ENCODE measurements around the gene MBNL2. TPM values are rescaled to one million over a fixed set of nuclear protein-coding genes. Genes with fewer than 3 reads are reported as not detected.

Gene MBNL2
- total RNA-seq, 1 experiment from 2014 or later: 0.17 TPM

DNA sequence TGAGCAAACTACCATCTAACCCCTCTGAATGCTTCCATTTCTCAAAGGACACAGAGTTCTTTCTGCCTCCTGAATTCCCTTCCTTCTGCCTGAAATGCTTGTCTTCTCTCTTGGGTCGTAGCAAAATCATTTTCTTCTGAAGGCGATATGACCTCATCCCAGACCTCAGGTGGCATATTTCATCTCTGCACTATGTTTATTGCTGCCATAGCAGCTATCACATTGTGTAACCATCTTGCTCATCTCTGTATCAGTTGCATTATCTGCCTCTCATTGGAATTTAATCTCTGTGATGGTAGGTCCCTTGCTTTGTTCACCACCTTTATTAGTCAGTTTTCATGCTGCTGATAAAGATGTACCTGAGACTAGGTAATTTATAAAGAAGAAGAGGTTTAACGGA, 179.3 kb downstream of the MBNL2 start:
- Histone ChIP-seq H3K79me1 (ENCODE audit: insufficient read depth, low read depth, low read length, poor library complexity, severe bottlenecking) (no peaks in the 10 kb centered on the region), H2BK5ac (ENCODE audit: insufficient read length, low read length) (no peak overlapping the region), H2BK120ac (ENCODE audit: low read depth, low read length, poor library complexity, severe bottlenecking) (no peak overlapping the region), H3K56ac (ENCODE audit: insufficient read length, low read depth, low read length) (no peak overlapping the region), H3K18ac (ENCODE audit: insufficient read length, low read depth, low read length) (no peak overlapping the region), H3K4me2 (ENCODE audit: insufficient read depth, insufficient read length, low read length) (no peak overlapping the region), H3K9me3 (ENCODE audit: control insufficient read depth, low read depth, low read length) (no peaks in the 10 kb centered on the region), H3K27ac (ENCODE audit: insufficient read length, low read depth, low read length) (no peak overlapping the region), H2BK15ac (ENCODE audit: low read depth, low read length) (no peak overlapping the region), H3T11ph (ENCODE audit: low read length) (no peak overlapping the region), H4K20me1 (ENCODE audit: control insufficient read depth, insufficient read depth, insufficient read length) (no peaks in the 10 kb centered on the region), H2BK12ac (ENCODE audit: insufficient read length, low read depth, low read length) (no peak overlapping the region), H2AK5ac (ENCODE audit: insufficient read length, low read length) (no peak overlapping the region), H3K4me1 (ENCODE audit: insufficient read depth, low read length) (no peaks in the 10 kb centered on the region), H3K23ac (ENCODE audit: insufficient read length, low read depth, low read length) (no peak overlapping the region), H3K14ac (ENCODE audit: insufficient read depth, low read length) (no peak overlapping the region), H3K23me2 (ENCODE audit: insufficient read length, low read depth, low read length, poor library complexity, severe bottlenecking) (no peaks in the 10 kb centered on the region), H3K9ac (ENCODE audit: extremely low read depth, insufficient read length, low read length) (no peak overlapping the region), H4K5ac (ENCODE audit: insufficient read length, low read depth, low read length) (no peak overlapping the region), H4K91ac (ENCODE audit: insufficient read length, low read depth, low read length) (no peak overlapping the region), H4K8ac (replicated peaks; ENCODE audit: insufficient read length, low read depth, low read length) (no peak overlapping the region), H3K4ac (ENCODE audit: low read depth, low read length) (no peak overlapping the region), H2BK20ac (ENCODE audit: low read depth, low read length, poor library complexity, severe bottlenecking) (no peak overlapping the region), H3K27me3 (ENCODE audit: insufficient read depth, low read length) (peaks cover 2% of the 10 kb centered on the region; the same call in 1 of the 2 replicates), H2AFZ (ENCODE audit: low read length) (no peak overlapping the region), H3K79me2 (ENCODE audit: insufficient read depth, low read length) (no peaks in the 10 kb centered on the region)
- Mint-ChIP-seq H3K36me3 (ENCODE audit: insufficient read depth in 1 of 3, low read depth in 3 of 3) (no peaks in the 10 kb centered on the region), H3K9me3 (no peaks in the 10 kb centered on the region; a peak in 2 of 5 replicates), H3K4me3 (no peak overlapping the region), H3K27ac (no peak overlapping the region), H3K4me1 (no peaks in the 10 kb centered on the region), H3K27me3 (ENCODE audit: low read depth) (peaks cover 8% of the 10 kb centered on the region)
- no CpG with 5 or more reads among the region's 3 CpGs for WGBS (ENCODE audit: extremely low coverage, insufficient read length, low lambda C conversion rate)
- no peak for DNase-seq
- TF ChIP-seq, protein P1, sequence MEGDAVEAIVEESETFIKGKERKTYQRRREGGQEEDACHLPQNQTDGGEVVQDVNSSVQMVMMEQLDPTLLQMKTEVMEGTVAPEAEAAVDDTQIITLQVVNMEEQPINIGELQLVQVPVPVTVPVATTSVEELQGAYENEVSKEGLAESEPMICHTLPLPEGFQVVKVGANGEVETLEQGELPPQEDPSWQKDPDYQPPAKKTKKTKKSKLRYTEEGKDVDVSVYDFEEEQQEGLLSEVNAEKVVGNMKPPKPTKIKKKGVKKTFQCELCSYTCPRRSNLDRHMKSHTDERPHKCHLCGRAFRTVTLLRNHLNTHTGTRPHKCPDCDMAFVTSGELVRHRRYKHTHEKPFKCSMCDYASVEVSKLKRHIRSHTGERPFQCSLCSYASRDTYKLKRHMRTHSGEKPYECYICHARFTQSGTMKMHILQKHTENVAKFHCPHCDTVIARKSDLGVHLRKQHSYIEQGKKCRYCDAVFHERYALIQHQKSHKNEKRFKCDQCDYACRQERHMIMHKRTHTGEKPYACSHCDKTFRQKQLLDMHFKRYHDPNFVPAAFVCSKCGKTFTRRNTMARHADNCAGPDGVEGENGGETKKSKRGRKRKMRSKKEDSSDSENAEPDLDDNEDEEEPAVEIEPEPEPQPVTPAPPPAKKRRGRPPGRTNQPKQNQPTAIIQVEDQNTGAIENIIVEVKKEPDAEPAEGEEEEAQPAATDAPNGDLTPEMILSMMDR (conservative IDR thresholded peaks at IDR 0.05): no peak

All from H9 (cell line).